CD4-positive, alpha-beta T cell (primary cell): Measurements from ENCODE around the gene FCER1A. TPM values are rescaled to one million over a fixed set of nuclear protein-coding genes. Genes with fewer than 3 reads are reported as not detected.

Source experiments
- ATAC-seq: fragments of 200-7000 bp; cut with Tn5 transposase; one replicate; pipeline ENCODE4 v1.10.0; 2022; ENCODE audit warnings: mild to moderate bottlenecking; ENCODE audit not compliant: poor library complexity
- CTCF ChIA-PET: fragments of 350-600 bp; sonication (Branson Sonifier 250); formaldehyde crosslinking; loops from one replicate; lab custom pipeline; 2021; ENCODE audit warnings: antibody characterized with exemption, inconsistent platforms; lab: Charles Lee
- POLR2A ChIA-PET: fragments of 350-600 bp; sonication (Branson Sonifier 250); formaldehyde crosslinking; loops from one replicate; lab custom pipeline; 2021; ENCODE audit warnings: antibody characterized with exemption, inconsistent platforms; lab: Charles Lee
- DNase-seq, 14 experiments: peaks; one replicate each; pipeline ENCODE4 v3.0.0-alpha.2; 2013 to 2020; ENCODE audit warnings: mixed read lengths in 2 of 14
- H3K27ac ChIP-seq, 2 donors: one replicate each; pipeline versions ENCODE4 v1.5.1 to v1.7.0; 2013; ENCODE audit warnings: low read length in 2 of 2, low read depth in 1 of 2, mild to moderate bottlenecking in 1 of 2
- H3K27me3 ChIP-seq, 2 experiments: 1 replicate in 1 of 2; 2 replicates in 1 of 2; pipeline versions ENCODE4 v1.6.1 to v1.7.0; 2013; ENCODE audit warnings: low read length in 2 of 2, control low read depth in 1 of 2, mild to moderate bottlenecking in 1 of 2, moderate library complexity in 1 of 2; ENCODE audit not compliant: insufficient read depth in 2 of 2, control insufficient read depth in 1 of 2
- H3K36me3 ChIP-seq: one replicate; pipeline ENCODE4 v1.6.1; 2013; ENCODE audit warnings: low read length, control low read depth; ENCODE audit not compliant: insufficient read depth
- H3K4me1 ChIP-seq: one replicate; pipeline ENCODE4 v1.6.1; 2013; ENCODE audit warnings: low read length, control low read depth; ENCODE audit not compliant: insufficient read depth
- H3K4me3 ChIP-seq: one replicate; pipeline ENCODE4 v1.5.1; 2013; ENCODE audit warnings: mild to moderate bottlenecking, low read length, moderate library complexity
- H3K9me3 ChIP-seq, 2 experiments: 1 replicate in 1 of 2; 2 replicates in 1 of 2; pipeline versions ENCODE4 v1.6.1 to v1.7.0; 2013; ENCODE audit warnings: low read length in 2 of 2, mild to moderate bottlenecking in 2 of 2, control low read depth in 1 of 2, moderate library complexity in 1 of 2; ENCODE audit not compliant: control insufficient read depth in 1 of 2, insufficient read depth in 1 of 2
- H3K27ac Mint-ChIP-seq: one replicate; pipeline ENCODE4 v1.8.0; 2020; ENCODE audit warnings: mixed read lengths
- H3K27me3 Mint-ChIP-seq: one replicate; pipeline ENCODE4 v1.8.0; 2021; ENCODE audit warnings: mixed read lengths
- H3K36me3 Mint-ChIP-seq: one replicate; pipeline ENCODE4 v1.8.0; 2021; ENCODE audit warnings: low read depth, mixed read lengths
- H3K4me1 Mint-ChIP-seq: one replicate; pipeline ENCODE4 v1.8.0; 2021; ENCODE audit warnings: low read depth, mixed read lengths
- H3K4me3 Mint-ChIP-seq: one replicate; pipeline ENCODE4 v1.8.0; 2020; ENCODE audit warnings: mild to moderate bottlenecking, mixed read lengths
- H3K9me3 Mint-ChIP-seq: one replicate; pipeline ENCODE4 v1.8.0; 2020; ENCODE audit warnings: mixed read lengths
- intact Hi-C, 2 experiments: fragments of 100-400 bp; cut with DNase I in 1 of 2; cut with micrococcal nuclease in 1 of 2; formaldehyde crosslinking; loops; one replicate each; pipeline versions ENCODE4 v1.15.1 to v1.9.0; 2023 to 2025; cut with DNase I, micrococcal nuclease
- polyA plus RNA-seq, 2 donors: library from polyadenylated mRNA; unstranded; fragments of 120-200 nt; gene quantifications; one replicate each; pipeline ENCODE4 v1.2.1, GENCODE V29; 2013
- total RNA-seq, 174 experiments: library from RNA in 2 of 174; stranded (reverse) in 2 of 174; gene quantifications; one replicate each; pipeline ENCODE4 v1.2.3 and lab custom pipeline; 2021 to 2026
- TF ChIP-seq, protein P1 (sequence below): fragments of 200-600 bp; IDR thresholded peaks from one replicate; pipeline ENCODE4 v1.8.0; 2022; ENCODE audit warnings: antibody characterized with exemption, mild to moderate bottlenecking

Gene FCER1A
- total RNA-seq, result under 1 TPM; 0.45 to 0.60 TPM
- polyA plus RNA-seq (2013, experiment 1 of 2), result 18.3 TPM
- polyA plus RNA-seq (2013, experiment 2 of 2), result 4.3 TPM
- total RNA-seq (lab: John Stamatoyannopoulos, UW), result 0 to 126 (median 0.95) reads per million in 172 experiments

DNA sequence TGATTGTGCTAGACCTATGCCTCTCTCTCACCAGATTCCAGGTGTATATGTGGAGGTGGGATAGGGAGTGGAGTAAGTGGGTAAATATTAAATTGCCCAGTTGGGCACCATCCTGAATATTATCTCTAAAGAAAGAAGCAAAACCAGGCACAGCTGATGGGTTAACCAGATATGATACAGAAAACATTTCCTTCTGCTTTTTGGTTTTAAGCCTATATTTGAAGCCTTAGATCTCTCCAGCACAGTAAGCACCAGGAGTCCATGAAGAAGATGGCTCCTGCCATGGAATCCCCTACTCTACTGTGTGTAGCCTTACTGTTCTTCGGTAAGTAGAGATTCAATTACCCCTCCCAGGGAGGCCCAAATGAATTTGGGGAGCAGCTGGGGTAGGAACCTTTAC, at the start of gene FCER1A:
TSS of gene FCER1A (plus strand) at position 242 of the 400 bp plus-strand sequence. CDS start at position 271, 29 bp downstream.
- H3K4me3 Mint-ChIP-seq, result no peak within 1 kb of the TSS
- no peaks in the 10 kb centered on the region for H3K4me1 Mint-ChIP-seq
- ATAC-seq (no peak), DNase-seq (no peak)
- H3K27me3 Mint-ChIP-seq, result peaks cover 28% of the 10 kb centered on the region
- POLR2A ChIA-PET, result no interaction called here
- no peak within 1 kb of the TSS for H3K27ac Mint-ChIP-seq
- no peak within 1 kb of the TSS for H3K27ac ChIP-seq
- intact Hi-C loops, result no loop called here
- H3K36me3 ChIP-seq, result no peaks in the 10 kb centered on the region
- H3K4me1 ChIP-seq, result no peaks in the 10 kb centered on the region
- no peaks in the 10 kb centered on the region for H3K36me3 Mint-ChIP-seq
- CTCF ChIA-PET, result no interaction called here
- peaks cover 0 to under 1% of the 10 kb centered on the region in 2 experiments for H3K27me3 ChIP-seq
- no peak within 1 kb of the TSS for H3K4me3 ChIP-seq
- TF ChIP-seq, protein P1, sequence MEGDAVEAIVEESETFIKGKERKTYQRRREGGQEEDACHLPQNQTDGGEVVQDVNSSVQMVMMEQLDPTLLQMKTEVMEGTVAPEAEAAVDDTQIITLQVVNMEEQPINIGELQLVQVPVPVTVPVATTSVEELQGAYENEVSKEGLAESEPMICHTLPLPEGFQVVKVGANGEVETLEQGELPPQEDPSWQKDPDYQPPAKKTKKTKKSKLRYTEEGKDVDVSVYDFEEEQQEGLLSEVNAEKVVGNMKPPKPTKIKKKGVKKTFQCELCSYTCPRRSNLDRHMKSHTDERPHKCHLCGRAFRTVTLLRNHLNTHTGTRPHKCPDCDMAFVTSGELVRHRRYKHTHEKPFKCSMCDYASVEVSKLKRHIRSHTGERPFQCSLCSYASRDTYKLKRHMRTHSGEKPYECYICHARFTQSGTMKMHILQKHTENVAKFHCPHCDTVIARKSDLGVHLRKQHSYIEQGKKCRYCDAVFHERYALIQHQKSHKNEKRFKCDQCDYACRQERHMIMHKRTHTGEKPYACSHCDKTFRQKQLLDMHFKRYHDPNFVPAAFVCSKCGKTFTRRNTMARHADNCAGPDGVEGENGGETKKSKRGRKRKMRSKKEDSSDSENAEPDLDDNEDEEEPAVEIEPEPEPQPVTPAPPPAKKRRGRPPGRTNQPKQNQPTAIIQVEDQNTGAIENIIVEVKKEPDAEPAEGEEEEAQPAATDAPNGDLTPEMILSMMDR, result no peak
- no peaks in the 10 kb centered on the region for H3K9me3 ChIP-seq
- H3K9me3 Mint-ChIP-seq, result no peaks in the 10 kb centered on the region

DNA sequence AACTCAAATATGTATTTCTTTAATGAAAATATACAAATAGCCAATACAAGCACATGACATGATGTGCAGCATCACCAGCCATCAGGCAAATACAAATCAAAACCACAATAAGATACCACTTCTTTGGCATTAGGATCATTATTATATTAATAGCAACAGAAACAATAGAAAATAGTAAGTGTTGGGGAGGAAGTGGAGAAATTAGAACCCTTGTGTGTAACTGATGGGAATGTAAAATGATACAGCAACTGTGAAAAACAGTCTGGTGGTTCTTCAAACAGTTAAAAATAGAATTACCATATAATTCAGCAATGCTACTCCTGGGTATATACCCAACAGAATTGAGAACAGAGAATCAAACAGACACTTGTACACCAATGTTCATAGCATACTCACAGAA, 40.8 kb upstream of the FCER1A start:
- H3K9me3 ChIP-seq, result no peaks in the 10 kb centered on the region
- no peak for DNase-seq
- no peaks in the 10 kb centered on the region for H3K36me3 ChIP-seq
- intact Hi-C loops, result no loop called here
- Mint-ChIP-seq H3K27ac (no peak overlapping the region), H3K4me1 (peaks cover under 1% of the 10 kb centered on the region), H3K36me3 (no peaks in the 10 kb centered on the region), H3K4me3 (no peak overlapping the region), H3K9me3 (peaks cover 2% of the 10 kb centered on the region), H3K27me3 (peaks cover 26% of the 10 kb centered on the region)
- ChIA-PET CTCF (no interaction called here), POLR2A (no interaction called here)
- no peak overlapping the region for H3K4me3 ChIP-seq
- no peak for ATAC-seq
- peaks cover 0 to 2% of the 10 kb centered on the region in 2 experiments for H3K27me3 ChIP-seq
- H3K27ac ChIP-seq, result no peak overlapping the region
- TF ChIP-seq, protein P1, result no peak
- H3K4me1 ChIP-seq, result no peaks in the 10 kb centered on the region

DNA sequence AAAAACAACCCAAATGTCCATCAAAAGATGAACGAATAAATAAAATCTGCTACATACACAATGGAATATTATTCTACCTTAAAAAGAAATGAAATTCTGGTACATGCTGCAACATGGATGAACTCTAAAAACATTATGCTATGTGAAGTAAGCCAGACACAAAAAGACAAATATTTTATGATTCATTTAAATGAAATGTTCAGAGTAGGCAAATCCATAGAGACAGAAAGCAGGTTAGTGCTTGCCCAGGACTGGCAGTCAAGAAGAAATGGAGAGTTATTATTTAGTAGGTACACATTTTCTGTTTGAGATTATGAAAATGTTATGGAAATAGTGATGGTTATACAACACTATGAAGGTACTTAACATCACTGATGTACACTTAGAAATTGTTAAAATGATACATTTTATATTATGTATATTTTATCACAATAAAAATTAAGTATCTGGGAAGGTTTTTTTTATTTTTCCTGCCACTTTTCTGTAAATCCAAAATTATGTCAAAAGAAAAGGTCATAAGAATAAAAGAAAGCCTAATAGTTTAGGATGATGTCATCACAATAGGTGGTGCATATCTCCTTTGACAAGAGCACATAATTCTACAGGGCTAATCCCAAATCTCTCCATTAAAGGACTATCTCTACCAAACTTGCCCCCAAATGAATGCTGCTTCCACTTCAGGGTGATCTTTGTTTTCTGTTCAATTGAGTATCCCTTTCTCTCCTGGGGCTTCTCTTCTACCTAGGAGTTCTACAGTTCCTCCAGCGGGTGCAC, 40.2 kb upstream of the FCER1A start:
- Histone ChIP-seq H3K27ac (no peak overlapping the region), H3K36me3 (no peaks in the 10 kb centered on the region), H3K9me3 (no peaks in the 10 kb centered on the region), H3K4me3 (no peak overlapping the region), H3K27me3 (peaks cover 0 to 7% of the 10 kb centered on the region in 2 experiments), H3K4me1 (no peaks in the 10 kb centered on the region)
- Mint-ChIP-seq H3K9me3 (no peaks in the 10 kb centered on the region), H3K4me3 (no peak overlapping the region), H3K36me3 (no peaks in the 10 kb centered on the region), H3K27ac (no peak overlapping the region), H3K4me1 (peaks cover 6% of the 10 kb centered on the region), H3K27me3 (peaks cover 26% of the 10 kb centered on the region)
- ATAC-seq (no peak), DNase-seq (no peak)
- TF ChIP-seq, protein P1, result no peak
- intact Hi-C loops, result no loop called here
- ChIA-PET POLR2A (no interaction called here), CTCF (no interaction called here)
